DMS153 (cell line): ENCODE results near the gene SERF2.
"Not testable (repeated sequence)": the region's sequence is repeated elsewhere in the genome, so short reads cannot be mapped to it uniquely, and the experiment has no call there.

Experiments used
- DNase-seq: peaks from one replicate; lab custom pipeline; 2025; lab: John Stamatoyannopoulos, UW

The SERF2 gene

GRCh38 chr15:43794269-43795037, 2.3 kb downstream of the SERF2 start:
- no peak for DNase-seq

- no peak for DNase-seq
Measured at GRCh38 chr15:43795197-43795596, 3.1 kb downstream of the SERF2 start.

GRCh38 chr15:43795997-43796396, 3.9 kb downstream of the SERF2 start:
- no peak for DNase-seq

- no peak for DNase-seq
Measured at GRCh38 chr15:43796566-43796965, 4.4 kb downstream of the SERF2 start.

GRCh38 chr15:43799209-43799944, 7.3 kb downstream of the SERF2 start:
- DNase-seq = peak; percentile 32

GRCh38 chr15:43799945-43800285, 7.8 kb downstream of the SERF2 start, which contains the start of gene SERINC4:
TSS of gene SERINC4 (minus strand) at chr15:43800220. CDS start at chr15:43799986, 234 bp downstream.
- DNase-seq = no peak

- DNase-seq = peak; percentile 39
Measured at GRCh38 chr15:43800286-43801141, 8.4 kb downstream of the SERF2 start, which contains the start of gene HYPK. TSS of gene HYPK (plus strand) at chr15:43800599. CDS start at chr15:43800623, 24 bp downstream.

GRCh38 chr15:43802676-43803075, 10.6 kb downstream of the SERF2 start:
- DNase-seq = not testable (repeated sequence)

GRCh38 chr15:43808435-43808950, 16.4 kb downstream of the SERF2 start:
- no peak for DNase-seq

GRCh38 chr15:43808960-43809678, 17.0 kb downstream of the SERF2 start:
- no peak for DNase-seq

GRCh38 chr15:43815064-43815463, 22.9 kb downstream of the SERF2 start:
- DNase-seq = not testable (repeated sequence)

GRCh38 chr15:43821505-43821904, 29.4 kb downstream of the SERF2 start:
- no peak for DNase-seq

GRCh38 chr15:43824302-43825246, 32.5 kb downstream of the SERF2 start, which contains the start of gene MFAP1:
TSS of gene MFAP1 (minus strand) at chr15:43824690. CDS start at chr15:43824569, 121 bp downstream.
- peak; percentile 83 for DNase-seq

GRCh38 chr15:43825305-43825704, 33.2 kb downstream of the SERF2 start:
- DNase-seq = not testable (repeated sequence)

- DNase-seq = no peak
Measured at GRCh38 chr15:43826029-43826507, 33.9 kb downstream of the SERF2 start.

- DNase-seq = peak; percentile 57
Measured at GRCh38 chr15:43826508-43827341, 34.6 kb downstream of the SERF2 start, which contains the start of gene WDR76. TSS of gene WDR76 (plus strand) at chr15:43827002. CDS start at chr15:43827033, 31 bp downstream.

- DNase-seq = no peak
Measured at GRCh38 chr15:43828061-43828657, 36.0 kb downstream of the SERF2 start.

- DNase-seq = not testable (repeated sequence)
Measured at GRCh38 chr15:43829951-43830540, 37.9 kb downstream of the SERF2 start.
